HG03354 (cell line): ENCODE measurements around the gene SNX10.

Experiments used
- ATAC-seq: cut with Tn5 transposase; IDR thresholded peaks from one replicate; pipeline ENCODE4 v1.9.1; 2021; ENCODE audit warnings: mild to moderate bottlenecking; ENCODE audit not compliant: unreplicated experiment, poor library complexity, severe bottlenecking

The SNX10 gene

GRCh38 chr7:26393818-26394217 lies 102.2 kb downstream of the SNX10 start:
- no peak for ATAC-seq

- ATAC-seq, result no peak
These were observed 105.7 kb downstream of the SNX10 start for GRCh38 chr7:26397332-26397731.

GRCh38 chr7:26397796-26398426 lies 106.2 kb downstream of the SNX10 start:
- peak; percentile 28 for ATAC-seq

- peak; percentile 55 for ATAC-seq
These were observed 106.7 kb downstream of the SNX10 start for GRCh38 chr7:26398427-26398755.

- ATAC-seq, result peak; percentile 89
These were observed 107.3 kb downstream of the SNX10 start for GRCh38 chr7:26398756-26399509.

- ATAC-seq, result no peak
These were observed 108.1 kb downstream of the SNX10 start for GRCh38 chr7:26399736-26400135.

- ATAC-seq, result no peak
These were observed 112.0 kb downstream of the SNX10 start for GRCh38 chr7:26403640-26404039.

GRCh38 chr7:26404189-26404996 lies 112.7 kb downstream of the SNX10 start:
- no peak for ATAC-seq

GRCh38 chr7:26406433-26406832 lies 114.8 kb downstream of the SNX10 start:
- ATAC-seq, result no peak

- ATAC-seq, result no peak
These were observed 118.2 kb downstream of the SNX10 start for GRCh38 chr7:26409661-26410547.

- ATAC-seq, result no peak
These were observed 121.5 kb downstream of the SNX10 start for GRCh38 chr7:26413007-26413691.

- no peak for ATAC-seq
These were observed 124.3 kb downstream of the SNX10 start for GRCh38 chr7:26416004-26416403.

- ATAC-seq, result no peak
These were observed 126.3 kb downstream of the SNX10 start for GRCh38 chr7:26417911-26418413.

GRCh38 chr7:26419198-26419597 lies 127.5 kb downstream of the SNX10 start:
- no peak for ATAC-seq

GRCh38 chr7:26420422-26421019 lies 128.9 kb downstream of the SNX10 start:
- no peak for ATAC-seq

GRCh38 chr7:26422761-26423160 lies 131.1 kb downstream of the SNX10 start:
- ATAC-seq, result no peak

GRCh38 chr7:26423436-26423835 lies 131.8 kb downstream of the SNX10 start:
- ATAC-seq, result no peak
